Activated CD4-positive, alpha-beta T cell treated with anti-CD3 and anti-CD28 coated beads for 36 hours (primary cell): ENCODE measurements around the gene GPAT2. TPM values are rescaled to one million over a fixed set of nuclear protein-coding genes. Genes with fewer than 3 reads are reported as not detected.
A peak's percentile ranks its signal among the peaks of the same experiment; 100 is the strongest.
"Not testable (repeated sequence)": the region's sequence is repeated elsewhere in the genome, so short reads cannot be mapped to it uniquely, and the experiment has no call there.

Source experiments
- ATAC-seq: fragments of 200-7000 bp; cut with Tn5 transposase; one replicate; pipeline ENCODE4 v1.10.0; 2021; ENCODE audit warnings: mild to moderate bottlenecking, moderate library complexity
- CTCF ChIA-PET: fragments of 350-600 bp; sonication (Branson Sonifier 250); formaldehyde crosslinking; loops from one replicate; lab custom pipeline; 2021; ENCODE audit warnings: antibody characterized with exemption; lab: Charles Lee
- POLR2A ChIA-PET: fragments of 350-600 bp; sonication (Branson Sonifier 250); formaldehyde crosslinking; loops from one replicate; lab custom pipeline; 2021; ENCODE audit warnings: antibody characterized with exemption, inconsistent platforms; lab: Charles Lee
- DNase-seq: peaks from one replicate; pipeline ENCODE4 v3.0.0-alpha.2; 2020
- H3K27ac Mint-ChIP-seq: one replicate; pipeline ENCODE4 v1.8.0; 2021; ENCODE audit warnings: mixed read lengths
- H3K27me3 Mint-ChIP-seq: one replicate; pipeline ENCODE4 v1.8.0; 2021; ENCODE audit warnings: mixed read lengths
- H3K36me3 Mint-ChIP-seq: one replicate; pipeline ENCODE4 v1.8.0; 2021; ENCODE audit warnings: low read depth, mixed read lengths
- H3K4me1 Mint-ChIP-seq: one replicate; pipeline ENCODE4 v1.8.0; 2021; ENCODE audit warnings: mixed read lengths
- H3K4me3 Mint-ChIP-seq: one replicate; pipeline ENCODE4 v1.8.0; 2021; ENCODE audit warnings: mild to moderate bottlenecking, moderate library complexity, mixed read lengths
- H3K9me3 Mint-ChIP-seq: one replicate; pipeline ENCODE4 v1.8.0; 2021; ENCODE audit warnings: low read depth, mixed read lengths
- intact Hi-C, 2 experiments: fragments of 100-400 bp; cut with DNase I in 1 of 2; cut with micrococcal nuclease in 1 of 2; formaldehyde crosslinking; loops; one replicate each; pipeline versions ENCODE4 v1.14.2 to v1.15.1; 2022 to 2024; cut with DNase I, micrococcal nuclease
- total RNA-seq, 2 experiments: library from RNA; stranded (reverse); gene quantifications; one replicate each; pipeline ENCODE4 v1.2.3, GENCODE V29; 2021

The GPAT2 gene
- total RNA-seq, 2 experiments from 2014 or later = 8.4 to 10.0 TPM

DNA sequence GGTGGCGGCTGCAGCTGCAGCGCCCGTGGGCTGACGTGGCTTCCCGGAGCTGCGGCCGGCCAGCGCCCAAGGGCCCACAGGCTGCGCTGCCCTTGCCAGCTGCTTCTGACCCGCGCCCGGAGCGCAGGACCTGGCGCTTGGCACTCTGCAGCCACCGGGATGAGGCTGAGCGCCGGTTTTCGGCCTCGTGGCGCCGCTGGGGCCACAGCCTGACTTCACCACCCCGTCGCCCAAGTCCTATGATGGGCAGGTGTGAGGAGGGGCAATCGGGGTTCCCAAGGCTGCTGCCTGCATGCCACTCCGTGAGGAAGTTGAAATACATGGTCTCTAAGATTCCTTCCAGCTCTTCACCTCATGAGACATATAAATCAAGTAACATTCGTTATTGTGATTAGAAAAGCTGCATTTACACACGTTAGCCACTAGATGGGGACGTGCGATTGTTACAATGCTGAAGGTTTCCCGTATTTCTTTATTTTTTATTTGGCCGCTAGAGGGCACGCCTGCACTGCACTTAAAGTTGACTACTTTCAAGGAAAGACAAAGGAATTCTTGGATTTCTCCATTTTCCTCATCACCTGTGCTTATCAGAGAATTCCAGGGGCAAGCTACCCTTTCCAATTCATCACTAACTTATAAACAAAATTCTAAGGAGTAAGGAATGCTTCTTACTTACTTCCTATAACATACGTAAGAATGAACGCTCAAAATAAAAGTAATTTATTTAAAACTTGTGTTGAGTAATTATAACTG is 42.0 kb downstream of the GPAT2 start:
- ChIA-PET CTCF (interaction anchor here (0.6 to 2.8 kb wide), 30 partner anchors 8 to 865 kb away, joined by 3 to 26 read pairs (median 3); partner anchors contain the start of genes ADRA2B, ANKRD39 and ASTL), POLR2A (interaction anchor here (1.6 kb wide), 1 partner anchor 182 kb away, joined by 3 read pairs; no protein-coding TSS in a partner anchor)
- ATAC-seq (peak; percentile 58), DNase-seq (peak; percentile 61)
- not testable (repeated sequence) for H3K4me1 Mint-ChIP-seq, H3K36me3 Mint-ChIP-seq, H3K27me3 Mint-ChIP-seq, H3K9me3 Mint-ChIP-seq
- intact Hi-C loops = loop anchor here (1.0 to 5.0 kb wide), 8 partner anchors 125 to 825 kb away; partner anchors contain the start of genes CIAO1 (in 2 of the 2), CNNM3 (in 1 of the 2), DUSP2 (in 1 of the 2) and STARD7 (in 1 of the 2)
- Mint-ChIP-seq H3K27ac (peak overlapping the region; percentile 89), H3K4me3 (peak overlapping the region; percentile 80)

DNA sequence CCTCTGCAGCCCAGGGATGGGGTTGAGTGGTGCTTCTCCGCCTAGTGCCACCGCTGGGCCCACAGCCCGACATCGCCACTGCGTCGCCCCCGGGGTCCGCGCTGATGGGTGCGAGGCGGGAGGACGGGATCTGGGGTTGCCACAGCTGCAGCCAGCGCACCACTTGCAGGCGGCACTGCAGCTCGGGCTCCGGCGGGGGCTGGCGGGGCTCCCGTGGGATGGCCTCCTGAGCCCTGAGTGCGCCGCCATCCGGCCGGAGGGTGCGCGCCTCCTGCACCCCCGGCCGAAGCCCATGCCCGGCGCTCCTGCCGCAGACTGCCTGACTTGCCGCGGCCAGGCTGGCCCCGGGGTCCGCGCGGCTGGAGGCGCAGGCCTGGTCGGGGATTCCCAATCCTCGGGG is 42.6 kb downstream of the GPAT2 start:
- not testable (repeated sequence) for H3K27me3 Mint-ChIP-seq, H3K4me1 Mint-ChIP-seq, H3K9me3 Mint-ChIP-seq, H3K36me3 Mint-ChIP-seq
- DNase-seq (peak; percentile 61), ATAC-seq (peak; percentile 45)
- ChIA-PET POLR2A (interaction anchor here (1.6 kb wide), 1 partner anchor 182 kb away, joined by 3 read pairs; no protein-coding TSS in a partner anchor), CTCF (interaction anchor here (0.6 to 2.8 kb wide), 27 partner anchors 9 to 866 kb away, joined by 3 to 26 read pairs (median 4); partner anchors contain the start of genes ADRA2B, ANKRD39 and ASTL)
- peak overlapping the region; percentile 78 for H3K27ac Mint-ChIP-seq
- H3K4me3 Mint-ChIP-seq = peak overlapping the region; percentile 99
- intact Hi-C loops = loop anchor here (1.0 to 5.0 kb wide), 8 partner anchors 125 to 825 kb away; partner anchors contain the start of genes CIAO1 (in 2 of the 2), CNNM3 (in 1 of the 2), DUSP2 (in 1 of the 2) and STARD7 (in 1 of the 2)

DNA sequence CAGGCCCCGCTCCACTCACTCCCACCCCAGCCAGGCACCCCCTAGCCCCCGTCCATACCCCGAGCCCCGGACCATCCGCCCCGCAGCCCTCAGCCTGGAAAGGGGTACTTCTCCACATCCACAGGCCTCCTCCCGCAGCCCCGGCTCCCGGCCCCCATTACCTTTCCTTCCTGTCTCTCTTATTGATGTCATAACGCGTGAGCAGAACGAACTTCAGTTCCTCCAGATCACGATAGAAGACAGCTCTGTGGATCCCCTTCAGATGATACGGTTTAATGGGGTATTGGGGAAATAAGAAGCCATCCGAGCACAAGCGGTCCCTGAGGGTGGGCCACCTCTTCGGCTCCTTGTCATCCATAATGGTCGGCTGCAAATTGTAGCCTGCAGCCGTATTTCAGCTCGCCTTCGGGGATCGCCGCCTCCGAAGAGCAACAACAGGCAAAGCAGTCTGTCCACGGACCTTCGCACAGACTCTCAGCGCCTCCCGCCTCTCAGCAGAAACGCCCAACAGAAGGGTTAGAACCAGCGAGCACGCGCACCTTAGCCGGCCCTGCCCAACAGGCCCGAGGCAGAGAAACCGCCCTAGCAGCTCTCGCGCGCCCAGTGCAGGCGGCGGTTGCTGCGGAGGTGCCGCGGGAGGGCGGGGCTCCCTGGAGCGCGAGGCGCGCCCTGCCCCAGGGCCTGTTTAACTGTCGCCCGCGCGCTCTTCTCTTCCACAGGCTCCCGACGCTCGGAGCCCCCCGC is 43.2 kb downstream of the GPAT2 start, which contains the start of gene ANKRD36C:
Gene ANKRD36C (minus strand): TSS at position 474 of the 744 bp plus-strand sequence. CDS start 116 bp downstream, at position 358.
- intact Hi-C loops = loop anchor here (1.0 to 5.0 kb wide), 8 partner anchors 126 to 826 kb away; partner anchors contain the start of genes CIAO1 (in 2 of the 2), CNNM3 (in 1 of the 2), DUSP2 (in 1 of the 2) and STARD7 (in 1 of the 2)
- CTCF ChIA-PET = interaction anchor here (0.7 to 2.8 kb wide), 10 partner anchors 10 to 276 kb away, joined by 3 to 26 read pairs (median 7); partner anchors contain the start of gene ADRA2B
- H3K27me3 Mint-ChIP-seq, POLR2A ChIA-PET, H3K36me3 Mint-ChIP-seq, H3K9me3 Mint-ChIP-seq, H3K4me1 Mint-ChIP-seq: not testable (repeated sequence)
- peak; percentile 96 for ATAC-seq
- H3K4me3 Mint-ChIP-seq = peak within 1 kb of the TSS; percentile 99
- peak; percentile 48 for DNase-seq
- peak within 1 kb of the TSS; percentile 98 for H3K27ac Mint-ChIP-seq

DNA sequence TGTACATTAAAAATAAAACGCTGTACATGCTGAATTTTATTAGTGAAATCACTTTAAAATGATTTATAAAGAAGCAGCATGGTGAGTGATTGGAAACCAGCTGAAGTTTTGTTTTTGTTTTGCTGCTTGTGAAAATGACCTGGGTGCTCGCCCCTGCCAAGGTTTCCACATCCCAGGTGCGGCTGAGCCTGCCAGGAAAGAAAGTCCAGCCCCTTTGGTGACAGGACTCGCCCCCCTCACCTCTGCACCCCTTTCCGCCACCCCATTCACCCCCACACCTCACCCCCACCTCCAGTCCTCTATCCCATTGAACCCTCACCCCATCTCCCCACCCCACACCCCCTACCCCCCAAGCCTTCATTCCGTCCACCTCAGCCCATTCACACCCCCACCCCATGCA is 43.8 kb downstream of the GPAT2 start:
- H3K27me3 Mint-ChIP-seq, H3K36me3 Mint-ChIP-seq, H3K4me1 Mint-ChIP-seq, H3K9me3 Mint-ChIP-seq, H3K27ac Mint-ChIP-seq, ATAC-seq, POLR2A ChIA-PET: not testable (repeated sequence)
- DNase-seq = peak; percentile 34
- intact Hi-C loops = loop anchor here (5.0 kb wide), 3 partner anchors 216 to 826 kb away; partner anchors contain the start of genes CIAO1 (in 1 of the 2), CNNM3 (in 1 of the 2), STARD7 (in 1 of the 2) and TMEM127 (in 1 of the 2)
- CTCF ChIA-PET = interaction anchor here (2.8 kb wide), 1 partner anchor 184 kb away, joined by 13 read pairs; no protein-coding TSS in a partner anchor
- peak overlapping the region; percentile 63 for H3K4me3 Mint-ChIP-seq

Other genes starting within 250 kb of the GPAT2 start
- 10 to 100 TPM; 38.5 to 47.2 TPM for gene ANKRD36C, start 43.1 kb downstream of the GPAT2 start, total RNA-seq
- gene ADRA2B, start 81.7 kb upstream of the GPAT2 start, total RNA-seq = under 1 TPM; 0.30 to 0.54 TPM
- 1 to 10 TPM; 2.5 to 2.8 TPM for gene ASTL, start 103.6 kb upstream of the GPAT2 start, total RNA-seq
- 100 to 1,000 TPM; 248 to 407 TPM for gene DUSP2, start 110.5 kb upstream of the GPAT2 start, total RNA-seq
- gene STARD7, start 173.9 kb upstream of the GPAT2 start, total RNA-seq = 100 to 1,000 TPM; 151 to 173 TPM
- gene TMEM127, start 231.1 kb upstream of the GPAT2 start, total RNA-seq = 10 to 100 TPM; 16.6 to 17.9 TPM
- gene CIAO1, start 231.3 kb upstream of the GPAT2 start, total RNA-seq = 10 to 100 TPM; 72.1 to 77.6 TPM